Heart right ventricle (tissue), 16 donors: ENCODE measurements around the gene C9orf43. TPM values are rescaled to one million over a fixed set of nuclear protein-coding genes. Genes with fewer than 3 reads are reported as not detected.

Experiments used
- ATAC-seq, 8 donors: fragments of 200-7000 bp; cut with Tn5 transposase; one replicate each; pipeline ENCODE4 v1.9.1; 2020; ENCODE audit warnings: mild to moderate bottlenecking in 8 of 8, moderate library complexity in 8 of 8, moderate number of reproducible peaks in 1 of 8
- DNase-seq, 2 donors: peaks; one replicate each; pipeline ENCODE4 v3.0.0-alpha.2; 2020
- H3K27ac ChIP-seq, 10 donors: fragments of 200-600 bp; sonication (generic) in 2 of 10; one replicate each; pipeline versions ENCODE4 v1.5.0 to v1.8.0; 2020 to 2022; ENCODE audit warnings: mild to moderate bottlenecking in 3 of 10
- H3K27me3 ChIP-seq, 7 donors: fragments of 200-600 bp; one replicate each; pipeline ENCODE4 v1.8.0; 2021 to 2022; ENCODE audit warnings: mild to moderate bottlenecking in 2 of 7
- H3K36me3 ChIP-seq, 9 donors: fragments of 200-600 bp; sonication (generic) in 1 of 9; one replicate each; pipeline versions ENCODE4 v1.5.0 to v1.8.0; 2020 to 2022; ENCODE audit warnings: mild to moderate bottlenecking in 2 of 9
- H3K4me1 ChIP-seq, 9 donors: fragments of 200-600 bp; sonication (generic) in 1 of 9; one replicate each; pipeline versions ENCODE4 v1.5.0 to v1.8.0; 2020 to 2022; ENCODE audit warnings: mild to moderate bottlenecking in 4 of 9
- H3K4me3 ChIP-seq, 10 donors: fragments of 200-600 bp; sonication (generic) in 2 of 10; one replicate each; pipeline versions ENCODE4 v1.5.0 to v1.8.0; 2020 to 2022; ENCODE audit warnings: mild to moderate bottlenecking in 7 of 10, moderate library complexity in 2 of 10
- H3K9me3 ChIP-seq, 11 donors: fragments of 200-600 bp in 10 of 11; sonication (generic) in 2 of 11; one replicate each; pipeline versions ENCODE4 v1.5.0 to v1.8.0; 2013 to 2022; ENCODE audit warnings: mild to moderate bottlenecking in 2 of 11, control low read depth in 1 of 11, moderate library complexity in 1 of 11
- WGBS, 2 donors: extraction: QIAGEN DNeasy Blood & Tissue Kit; methylation state at CpG; one replicate each; pipeline ENCODE4 v1.1.7; 2013; ENCODE audit warnings: inconsistent platforms in 1 of 2; 5-methylcytosine and 5-hydroxymethylcytosine counted together
- intact Hi-C, 10 donors: fragments of 100-400 bp; cut with DNase I; formaldehyde crosslinking; loops; one replicate each; pipeline versions ENCODE4 v1.11.1 to v1.14.2; 2022
- polyA plus RNA-seq, 2 donors: library from polyadenylated mRNA; stranded (reverse); fragments of 200-250 nt; gene quantifications; one replicate each; pipeline ENCODE4 v1.2.3, GENCODE V29; 2013
- total RNA-seq, 10 donors: library from RNA; stranded (reverse); fragmentation: NEBNext Ultra II Directional in 3 of 10; extraction: Animal tissue kit (Norgen Biotek cat#: 25700) in 3 of 10; gene quantifications; one replicate each; pipeline versions ENCODE4 v1.2.1 to v1.2.4, GENCODE V29; 2021 to 2023
- TF ChIP-seq, protein P1 (sequence below), 9 donors: fragments of 200-600 bp; sonication (generic) in 2 of 9; IDR thresholded peaks; one replicate each; pipeline versions ENCODE4 v1.5.0 to v1.8.0; 2021 to 2022; ENCODE audit warnings: antibody characterized with exemption in 9 of 9, mild to moderate bottlenecking in 5 of 9, moderate library complexity in 1 of 9
- donor health status: Arrhythmogenic right ventricular cardiomyopathy.
- donor health status: ischemic (EF 13 %, LVEDD 7.1; RV severe dilation, severe dysfunction).
- donor health status: healthy with polysubstance abuse.
- donor health status: DM: no; HTN: yes; CAD: no.
- donor health status: DM: no; HTN: no; CAD: no.
- donor health status: ischemic (EF 25% LVEDD 6.9; RV normal size, moderate dysfunction).
- donor health status: ischemic (EF 25% LVEDD 5.7; RV mildly dilated, moderate dysfunction).
- donor health status: healthy.
- donor health status: DM: yes; HTN: yes; CAD: no.
- donor health status: Ischemic cardiomyopathy.
- donor health status: ischemic (EF 35%, LVEDD 5.7; RV mildly dilated, moderate dysfunction).
- donor health status: nonischemic (EF 11% LVEDD 7.7; RV severe dilation, severe dysfunction).
- donor health status: DM: yes; HTN: yes; CAD: no.
- donor health status: PGD.
- donor health status: ischemic (EF 29% LVEDD 5.4; RV normal size, mild dysfunction).
- donor health status: nonischemic (EF 23%, LVEDD 6.1; RV moderate dilation, normal function).

C9orf43 gene
- total and polyA plus RNA-seq, 12 donors: 0.06 to 1.1 (median 0.28) TPM; not detected in 2

DNA sequence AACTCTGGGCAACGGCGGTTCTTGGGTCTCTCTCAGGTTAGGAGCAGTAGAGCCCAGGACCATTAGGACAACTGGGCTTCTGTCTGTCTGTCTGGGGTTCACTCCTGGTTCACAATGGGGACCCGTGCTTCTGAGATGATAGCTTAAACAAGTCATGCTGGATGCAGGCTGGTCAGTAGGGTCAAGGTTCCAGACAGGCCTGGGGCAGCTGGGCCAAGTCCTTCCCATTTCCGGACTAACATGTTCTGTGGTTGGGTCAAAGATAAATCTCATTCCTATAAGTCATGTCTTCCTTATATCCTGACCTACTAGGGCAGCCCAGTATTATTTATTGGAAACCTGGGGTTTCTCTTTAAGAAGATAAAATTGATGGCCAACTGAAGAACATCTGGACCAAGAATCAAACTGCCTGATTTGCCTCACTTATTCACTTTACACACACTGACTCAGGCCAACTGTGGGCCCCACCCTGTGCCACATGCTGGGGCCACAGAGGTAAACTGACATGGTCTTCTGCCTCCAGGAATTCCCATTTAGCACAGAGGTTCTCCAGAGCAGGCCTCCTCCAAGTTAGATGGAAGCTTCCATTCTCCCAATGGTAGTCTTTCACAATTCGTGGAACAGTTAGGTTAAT, 42.1 kb upstream of the C9orf43 start:
- Histone ChIP-seq H3K9me3 (no peaks in the 10 kb centered on the region), H3K4me3 (no peak overlapping the region), H3K36me3 (peaks cover 0 to 10% (median 2%) of the 10 kb centered on the region in 9 donors), H3K27ac (no peak overlapping the region), H3K4me1 (peaks cover 0 to 17% (median 0%) of the 10 kb centered on the region in 9 donors), H3K27me3 (no peaks in the 10 kb centered on the region)
- TF ChIP-seq, protein P1, sequence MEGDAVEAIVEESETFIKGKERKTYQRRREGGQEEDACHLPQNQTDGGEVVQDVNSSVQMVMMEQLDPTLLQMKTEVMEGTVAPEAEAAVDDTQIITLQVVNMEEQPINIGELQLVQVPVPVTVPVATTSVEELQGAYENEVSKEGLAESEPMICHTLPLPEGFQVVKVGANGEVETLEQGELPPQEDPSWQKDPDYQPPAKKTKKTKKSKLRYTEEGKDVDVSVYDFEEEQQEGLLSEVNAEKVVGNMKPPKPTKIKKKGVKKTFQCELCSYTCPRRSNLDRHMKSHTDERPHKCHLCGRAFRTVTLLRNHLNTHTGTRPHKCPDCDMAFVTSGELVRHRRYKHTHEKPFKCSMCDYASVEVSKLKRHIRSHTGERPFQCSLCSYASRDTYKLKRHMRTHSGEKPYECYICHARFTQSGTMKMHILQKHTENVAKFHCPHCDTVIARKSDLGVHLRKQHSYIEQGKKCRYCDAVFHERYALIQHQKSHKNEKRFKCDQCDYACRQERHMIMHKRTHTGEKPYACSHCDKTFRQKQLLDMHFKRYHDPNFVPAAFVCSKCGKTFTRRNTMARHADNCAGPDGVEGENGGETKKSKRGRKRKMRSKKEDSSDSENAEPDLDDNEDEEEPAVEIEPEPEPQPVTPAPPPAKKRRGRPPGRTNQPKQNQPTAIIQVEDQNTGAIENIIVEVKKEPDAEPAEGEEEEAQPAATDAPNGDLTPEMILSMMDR (IDR thresholded peaks at IDR 0.05): no peak
- WGBS, 2 donors: 88% methylated on average over 5 of the region's 5 CpGs
- ATAC-seq (no peak), DNase-seq (no peak)
- intact Hi-C loops: no loop called here

DNA sequence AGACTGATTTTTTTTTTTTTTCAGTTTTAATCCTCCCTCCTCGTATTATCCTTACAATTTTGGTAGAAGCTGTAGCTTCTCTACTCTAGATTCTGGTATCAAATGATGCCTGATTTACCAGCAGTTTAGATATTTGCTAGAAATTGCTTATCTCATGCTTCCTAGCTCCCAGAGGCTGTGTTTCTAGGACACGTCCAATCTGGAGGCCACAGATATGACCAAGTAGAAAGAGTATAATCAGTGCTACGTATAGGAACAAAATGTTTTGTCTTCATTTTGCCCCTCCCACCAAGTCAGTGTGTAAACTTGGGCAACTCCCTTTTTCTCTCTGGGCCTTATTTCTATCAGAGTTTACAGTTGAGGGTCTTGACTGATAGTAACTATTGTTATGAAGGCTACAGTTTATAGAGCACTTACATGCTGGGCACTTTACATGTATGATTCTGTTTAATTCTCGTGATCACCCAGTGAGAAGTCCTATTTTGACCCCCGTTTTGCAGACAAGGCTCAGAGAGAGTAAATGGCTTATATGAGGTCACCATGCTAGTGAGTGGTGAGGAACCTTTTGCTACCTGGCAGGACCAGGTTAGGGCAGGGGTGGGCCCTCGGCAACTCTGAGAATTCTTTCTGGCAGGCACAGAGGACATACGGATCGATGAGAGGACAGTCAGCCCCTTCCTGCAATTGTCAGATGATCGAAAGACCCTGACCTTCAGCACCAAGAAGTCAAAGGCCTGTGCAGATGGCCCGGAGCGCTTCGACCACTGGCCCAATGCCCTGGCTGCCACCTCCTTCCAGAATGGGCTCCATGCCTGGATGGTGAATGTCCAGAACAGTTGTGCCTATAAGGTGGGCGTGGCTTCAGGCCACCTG, 41.3 kb upstream of the C9orf43 start:
- 70 to 71% methylated on average over 13 of the region's 13 CpGs for WGBS, 2 donors
- H3K4me1 ChIP-seq: peaks cover 0 to 17% (median 0%) of the 10 kb centered on the region in 9 donors
- DNase-seq (no peak), ATAC-seq (peak in 4 of 8 donors; percentile 24 to 48 (median 37))
- H3K27me3 ChIP-seq: no peaks in the 10 kb centered on the region
- intact Hi-C loops: no loop called here
- H3K9me3 ChIP-seq: no peaks in the 10 kb centered on the region
- H3K36me3 ChIP-seq: peaks cover 0 to 18% (median 10%) of the 10 kb centered on the region in 9 donors
- peak overlapping the region in 1 of 10 donors; percentile 22 for H3K27ac ChIP-seq
- TF ChIP-seq, protein P1 (IDR thresholded peaks at IDR 0.05): no peak
- no peak overlapping the region for H3K4me3 ChIP-seq

DNA sequence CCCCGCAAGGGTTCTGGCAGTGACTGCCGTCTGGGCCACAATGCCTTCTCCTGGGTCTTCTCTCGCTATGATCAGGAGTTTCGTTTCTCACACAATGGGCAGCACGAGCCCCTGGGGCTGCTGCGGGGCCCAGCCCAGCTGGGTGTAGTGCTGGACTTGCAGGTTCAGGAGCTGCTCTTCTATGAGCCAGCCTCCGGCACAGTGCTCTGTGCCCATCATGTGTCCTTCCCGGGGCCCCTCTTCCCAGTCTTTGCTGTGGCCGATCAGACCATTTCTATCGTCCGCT, 40.7 kb upstream of the C9orf43 start:
- H3K36me3 ChIP-seq: peaks cover 0 to 23% (median 13%) of the 10 kb centered on the region in 9 donors
- intact Hi-C loops: no loop called here

DNA sequence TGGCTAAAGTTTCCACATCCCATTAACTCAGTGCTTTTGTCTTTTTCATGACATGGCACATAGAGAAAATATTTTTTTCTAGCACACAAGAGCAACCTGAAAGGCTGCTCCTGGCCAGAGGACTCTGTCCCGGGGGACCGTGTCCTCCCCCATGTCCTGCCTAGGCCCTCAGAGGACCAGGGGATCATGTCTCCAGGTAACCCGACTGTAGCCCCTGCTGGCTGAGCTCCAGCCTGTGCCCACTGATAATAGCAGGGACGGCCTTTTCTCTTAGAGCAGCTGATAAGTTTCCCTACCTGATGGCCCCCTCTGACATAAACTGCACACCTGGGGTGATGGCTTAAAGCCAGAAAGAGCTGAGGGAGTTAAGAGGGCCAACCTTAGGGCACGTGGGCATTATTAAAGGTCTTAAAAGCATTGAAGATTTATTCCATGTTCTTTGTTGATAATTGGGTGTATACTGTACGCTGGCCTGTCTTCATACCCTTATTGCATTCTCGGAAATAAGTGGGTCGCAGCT, 39.7 kb upstream of the C9orf43 start:
- Histone ChIP-seq H3K4me1 (peaks cover 0 to 18% (median 6%) of the 10 kb centered on the region in 9 donors), H3K27me3 (no peaks in the 10 kb centered on the region), H3K4me3 (no peak overlapping the region), H3K36me3 (peaks cover 0 to 27% (median 16%) of the 10 kb centered on the region in 9 donors), H3K27ac (no peak overlapping the region), H3K9me3 (no peaks in the 10 kb centered on the region)
- ATAC-seq (no peak), DNase-seq (no peak)
- TF ChIP-seq, protein P1 (IDR thresholded peaks at IDR 0.05): no peak
- intact Hi-C loops: no loop called here
- WGBS, 2 donors: 71 to 75% methylated on average over 8 of the region's 8 CpGs

More for the DNA sequence above, 40.7 kb upstream of the C9orf43 start:
- no peak overlapping the region for H3K4me3 ChIP-seq
- no peaks in the 10 kb centered on the region for H3K27me3 ChIP-seq
- TF ChIP-seq, protein P1 (IDR thresholded peaks at IDR 0.05): no peak
- peaks cover 0 to 17% (median 0%) of the 10 kb centered on the region in 9 donors for H3K4me1 ChIP-seq
- 76% methylated on average over 11 of the region's 11 CpGs for WGBS, 2 donors
- no peaks in the 10 kb centered on the region for H3K9me3 ChIP-seq
- H3K27ac ChIP-seq: peak overlapping the region in 1 of 10 donors; percentile 22
- DNase-seq (no peak), ATAC-seq (peak in 2 of 8 donors; percentile 4 to 13)
